ENCODE results near the gene ARHGAP18. TPM values are rescaled to one million over a fixed set of nuclear protein-coding genes. Genes with fewer than 3 reads are reported as not detected.

Gene ARHGAP18
- total RNA-seq, 1 donor: 47.1 TPM

DNA sequence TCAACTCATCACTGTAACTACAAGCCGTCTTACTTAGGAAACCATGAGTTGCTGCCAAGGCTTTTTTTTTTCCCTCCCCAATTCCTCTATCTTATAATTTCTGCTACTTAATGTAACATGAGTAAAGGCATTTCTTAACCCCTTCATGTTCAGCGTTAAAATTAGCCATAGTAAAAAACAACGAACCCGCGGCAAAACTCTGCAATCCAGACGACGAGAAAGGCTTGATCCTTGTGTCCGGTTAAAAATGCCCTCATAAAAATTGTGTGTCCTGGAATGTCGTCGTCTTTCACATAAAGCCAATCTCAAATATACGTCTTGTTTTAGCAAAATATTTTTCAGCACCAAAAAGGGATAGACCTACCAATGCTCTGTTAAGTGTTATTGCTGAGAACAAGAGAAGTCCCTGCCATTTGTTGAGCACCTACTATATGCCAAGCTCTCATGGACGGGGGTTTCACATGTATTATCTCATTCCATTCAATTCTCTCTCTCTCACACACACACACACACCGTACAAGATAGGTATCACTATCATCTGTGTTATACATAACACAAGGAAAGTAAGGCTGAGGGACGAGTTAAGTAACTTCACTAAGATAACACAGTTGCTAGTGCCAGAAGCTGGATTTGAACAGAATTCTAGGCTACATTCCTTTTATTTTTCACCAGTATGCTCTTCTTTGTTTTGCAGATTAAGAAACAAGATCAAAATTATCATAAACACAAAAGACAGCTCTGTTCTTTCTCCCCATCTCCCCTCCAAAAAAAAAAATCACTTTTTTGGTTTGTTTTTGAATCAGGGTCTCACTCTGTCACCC lies 683 bp upstream of the ARHGAP18 start:
- no peak for TF ChIP-seq CTCF (IDR thresholded peaks at IDR 0.05; ENCODE audit: insufficient read depth, low read depth, low read length)
- peak overlapping the region; percentile 76 for H3K4me3 ChIP-seq (ENCODE audit: low read depth, low read length)
- DNase-seq (ENCODE audit: low read depth): no peak

DNA sequence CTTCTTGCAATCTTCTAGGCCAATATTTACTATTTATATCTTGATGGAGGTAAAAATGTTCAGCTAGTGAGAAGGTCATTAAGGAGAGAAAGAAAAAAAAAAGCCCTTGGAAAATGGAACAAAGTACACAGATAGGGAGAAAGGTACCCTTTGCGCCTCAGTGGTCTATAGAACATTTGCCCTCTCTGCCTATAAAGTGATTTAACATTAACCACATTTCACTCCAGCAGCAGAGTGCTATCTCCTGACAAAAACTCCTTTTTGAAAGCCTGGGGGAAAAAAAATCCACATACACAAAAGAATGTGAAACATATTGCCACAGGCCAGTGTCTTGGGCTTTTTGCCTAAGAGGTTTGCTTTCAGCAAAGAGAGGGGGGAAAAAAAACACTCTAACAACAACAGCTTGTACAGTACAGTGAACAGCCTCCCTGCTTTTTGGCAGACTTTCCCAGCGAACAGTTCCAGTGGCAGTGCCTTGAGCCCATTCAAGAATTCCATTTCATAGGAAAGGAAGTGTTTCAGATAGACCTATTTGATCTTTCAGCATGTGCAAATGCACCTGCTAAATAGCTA lies 695 bp downstream of the ARHGAP18 start:
- H3K4me3 ChIP-seq (ENCODE audit: low read depth, low read length): peak overlapping the region; percentile 76
- DNase-seq (ENCODE audit: low read depth): peak; percentile 74
- TF ChIP-seq CTCF (IDR thresholded peaks at IDR 0.05; ENCODE audit: insufficient read depth, low read depth, low read length): no peak

- DNase-seq (ENCODE audit: low read depth): no peak
- H3K4me3 ChIP-seq (ENCODE audit: low read depth, low read length): peak overlapping the region; percentile 76
- no peak for TF ChIP-seq CTCF (IDR thresholded peaks at IDR 0.05; ENCODE audit: insufficient read depth, low read depth, low read length)
Observed at GRCh38 chr6:129708496-129709195, 1.3 kb downstream of the ARHGAP18 start.

DNA sequence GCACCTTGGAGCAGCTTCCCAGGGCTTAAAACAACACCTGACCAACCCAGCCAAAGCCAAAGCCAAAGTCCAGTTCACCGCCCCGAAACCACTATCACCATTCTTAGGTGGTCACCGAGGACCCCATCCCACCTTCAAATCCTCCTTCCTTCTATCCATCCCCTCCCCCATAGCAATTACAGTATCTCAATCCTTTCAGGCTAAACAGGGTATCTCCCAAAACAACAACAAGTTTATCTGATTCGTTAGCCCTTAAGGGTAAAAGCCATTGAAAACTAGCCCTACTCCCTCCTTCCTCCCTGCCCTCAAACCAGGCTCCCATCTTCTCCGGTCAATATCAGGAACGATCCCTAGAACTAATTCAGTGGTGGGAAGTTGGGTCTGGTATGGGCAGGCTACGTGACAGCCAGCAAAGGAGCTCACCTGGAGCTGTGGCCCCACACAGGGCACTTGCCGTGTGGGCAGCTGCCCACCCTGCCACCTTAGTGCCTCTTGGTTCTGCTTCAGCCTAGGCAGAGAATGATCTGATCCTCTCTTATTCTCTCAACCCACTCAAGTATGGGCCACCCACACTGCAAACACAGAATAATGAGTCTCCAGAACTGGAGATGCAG lies 2.0 kb downstream of the ARHGAP18 start:
- no peak for TF ChIP-seq CTCF (IDR thresholded peaks at IDR 0.05; ENCODE audit: insufficient read depth, low read depth, low read length)
- DNase-seq (ENCODE audit: low read depth): no peak
- peak overlapping the region; percentile 76 for H3K4me3 ChIP-seq (ENCODE audit: low read depth, low read length)

- no peak for DNase-seq (ENCODE audit: low read depth)
- TF ChIP-seq CTCF (IDR thresholded peaks at IDR 0.05; ENCODE audit: insufficient read depth, low read depth, low read length): no peak
- no peak overlapping the region for H3K4me3 ChIP-seq (ENCODE audit: low read depth, low read length)
Observed at GRCh38 chr6:129707028-129707427, 2.9 kb downstream of the ARHGAP18 start.

GRCh38 chr6:129705212-129705611 lies 4.8 kb downstream of the ARHGAP18 start:
- no peak overlapping the region for H3K4me3 ChIP-seq (ENCODE audit: low read depth, low read length)
- TF ChIP-seq CTCF (IDR thresholded peaks at IDR 0.05; ENCODE audit: insufficient read depth, low read depth, low read length): no peak
- no peak for DNase-seq (ENCODE audit: low read depth)

All from fibroblast of villous mesenchyme (primary cell).